NCI-H1694 treated with DMSO at 0.1 percent for 48 hours (cell line): ENCODE measurements around the gene UQCC5.

Experiments
- DNase-seq: peaks from one replicate; lab custom pipeline; 2025; lab: John Stamatoyannopoulos, UW

The UQCC5 gene, protein sequence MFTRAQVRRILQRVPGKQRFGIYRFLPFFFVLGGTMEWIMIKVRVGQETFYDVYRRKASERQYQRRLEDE

DNA sequence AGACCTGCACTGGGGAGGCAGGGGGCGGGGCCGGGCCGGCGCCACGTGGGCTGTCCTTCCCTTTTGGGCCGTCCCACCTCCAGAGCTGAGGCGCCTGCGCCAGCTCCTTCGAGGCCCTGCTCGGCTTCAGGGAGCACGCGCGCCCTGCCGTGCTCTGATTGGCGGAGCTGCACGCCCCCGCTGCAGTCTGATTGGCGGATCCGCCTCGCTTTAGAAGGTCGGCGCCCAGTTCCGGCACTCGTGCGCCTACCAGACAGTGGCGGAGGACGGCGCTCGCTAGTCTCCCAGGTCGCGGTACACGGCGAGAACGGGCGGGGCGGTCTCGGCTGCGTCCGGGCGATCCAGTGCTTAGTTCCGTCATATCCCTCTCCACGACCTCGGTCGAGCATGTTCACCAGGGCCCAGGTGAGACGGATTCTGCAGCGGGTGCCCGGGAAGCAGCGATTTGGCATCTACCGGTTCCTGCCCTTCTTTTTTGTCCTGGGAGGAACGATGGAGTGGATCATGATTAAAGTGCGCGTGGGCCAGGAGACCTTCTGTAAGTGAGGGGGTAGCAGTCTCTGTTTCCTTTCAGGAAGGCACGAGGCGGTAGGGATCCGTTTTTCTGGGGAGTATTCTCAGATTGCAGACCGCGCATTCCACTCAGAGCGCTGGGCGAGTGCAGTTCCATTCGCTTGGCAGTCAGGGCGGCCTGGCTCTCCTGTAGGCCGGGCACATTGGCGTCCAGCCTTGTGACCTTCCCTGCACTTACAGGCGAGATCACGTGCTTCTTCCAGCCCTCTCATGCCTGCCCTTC lies at the start of gene UQCC5:
UQCC5 (plus strand) TSS at position 237 of the 796 bp plus-strand sequence; CDS start at position 388, 151 bp downstream.
- peak; percentile 75 for DNase-seq

GRCh38 chr3:52487050-52487787 lies 49.2 kb upstream of the UQCC5 start:
- DNase-seq: no peak

DNA sequence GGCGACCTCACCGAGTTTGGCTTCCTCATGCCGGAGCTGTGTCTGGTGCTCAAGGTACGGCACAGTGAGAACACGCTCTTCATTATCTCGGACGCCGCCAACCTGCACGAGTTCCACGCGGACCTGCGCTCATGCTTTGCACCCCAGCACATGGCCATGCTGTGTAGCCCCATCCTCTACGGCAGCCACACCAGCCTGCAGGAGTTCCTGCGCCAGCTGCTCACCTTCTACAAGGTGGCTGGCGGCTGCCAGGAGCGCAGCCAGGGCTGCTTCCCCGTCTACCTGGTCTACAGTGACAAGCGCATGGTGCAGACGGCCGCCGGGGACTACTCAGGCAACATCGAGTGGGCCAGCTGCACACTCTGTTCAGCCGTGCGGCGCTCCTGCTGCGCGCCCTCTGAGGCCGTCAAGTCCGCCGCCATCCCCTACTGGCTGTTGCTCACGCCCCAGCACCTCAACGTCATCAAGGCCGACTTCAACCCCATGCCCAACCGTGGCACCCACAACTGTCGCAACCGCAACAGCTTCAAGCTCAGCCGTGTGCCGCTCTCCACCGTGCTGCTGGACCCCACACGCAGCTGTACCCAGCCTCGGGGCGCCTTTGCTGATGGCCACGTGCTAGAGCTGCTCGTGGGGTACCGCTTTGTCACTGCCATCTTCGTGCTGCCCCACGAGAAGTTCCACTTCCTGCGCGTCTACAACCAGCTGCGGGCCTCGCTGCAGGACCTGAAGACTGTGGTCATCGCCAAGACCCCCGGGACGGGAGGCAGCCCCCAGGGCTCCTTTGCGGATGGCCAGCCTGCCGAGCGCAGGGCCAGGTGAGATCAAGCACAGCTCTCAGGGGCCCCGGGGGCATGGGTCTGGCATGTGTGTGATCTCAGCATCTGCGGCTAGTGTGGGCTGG lies 48.4 kb upstream of the UQCC5 start:
- no peak for DNase-seq

DNA sequence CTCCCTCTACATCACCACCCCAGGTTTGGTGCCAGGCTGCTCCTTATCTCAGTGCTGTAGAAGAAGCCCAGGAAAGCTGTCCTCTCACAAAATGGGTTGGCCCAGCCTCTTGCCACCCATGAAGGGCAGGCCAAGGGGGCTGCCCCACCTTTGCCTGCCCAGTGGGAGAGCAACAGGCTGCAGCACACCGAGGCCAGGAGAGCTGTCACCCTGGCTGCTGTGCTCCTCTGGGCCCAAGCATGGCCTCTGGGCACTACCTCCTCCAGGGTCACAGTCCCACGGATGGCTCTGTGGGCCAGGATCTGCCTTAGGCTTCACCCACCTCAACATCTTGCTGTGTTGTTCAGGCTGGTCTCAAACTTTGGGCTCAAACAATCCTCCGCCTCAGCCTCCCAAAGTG lies 47.7 kb upstream of the UQCC5 start:
- DNase-seq: no peak

GRCh38 chr3:52489453-52489852 lies 47.0 kb upstream of the UQCC5 start:
- DNase-seq: no peak

DNA sequence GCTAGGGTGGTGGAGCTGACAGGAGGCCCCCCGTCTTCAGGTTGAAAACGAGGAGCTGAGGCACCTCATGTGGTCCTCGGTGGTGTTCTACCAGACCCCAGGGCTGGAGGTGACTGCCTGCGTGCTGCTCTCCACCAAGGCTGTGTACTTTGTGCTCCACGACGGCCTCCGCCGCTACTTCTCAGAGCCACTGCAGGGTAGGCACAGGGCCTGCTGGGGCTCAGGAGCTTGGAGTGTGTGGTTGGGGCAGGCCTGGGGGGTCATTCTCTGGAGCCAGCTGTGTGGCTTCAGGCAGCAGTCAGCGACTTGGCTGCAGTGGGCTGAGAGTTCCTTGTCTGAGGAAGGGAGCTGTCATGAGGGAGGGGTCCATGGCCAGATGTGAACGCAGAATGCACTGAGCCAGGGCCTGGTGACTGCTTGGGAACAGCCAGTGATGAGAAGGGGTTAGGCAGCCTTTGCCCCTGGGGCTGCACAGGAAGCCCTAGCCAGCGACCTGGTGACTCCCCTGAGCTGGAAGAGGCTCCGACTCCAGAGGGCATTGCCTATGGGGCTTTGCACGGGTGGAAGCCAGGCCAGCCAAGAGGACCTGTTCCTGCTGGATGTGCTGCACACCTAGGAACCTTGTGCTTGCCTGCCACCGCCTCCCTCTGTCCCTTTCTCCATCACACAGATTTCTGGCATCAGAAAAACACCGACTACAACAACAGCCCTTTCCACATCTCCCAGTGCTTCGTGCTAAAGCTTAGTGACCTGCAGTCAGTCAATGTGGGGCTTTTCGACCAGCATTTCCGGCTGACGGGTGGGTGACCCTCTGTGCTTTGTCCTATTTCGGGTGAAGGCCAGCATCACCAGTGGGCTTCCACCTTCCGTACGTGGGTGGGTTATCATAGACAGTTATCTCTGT lies 46.1 kb upstream of the UQCC5 start:
- no peak for DNase-seq

- no peak for DNase-seq
These were observed 45.4 kb upstream of the UQCC5 start for GRCh38 chr3:52490939-52491526.

DNA sequence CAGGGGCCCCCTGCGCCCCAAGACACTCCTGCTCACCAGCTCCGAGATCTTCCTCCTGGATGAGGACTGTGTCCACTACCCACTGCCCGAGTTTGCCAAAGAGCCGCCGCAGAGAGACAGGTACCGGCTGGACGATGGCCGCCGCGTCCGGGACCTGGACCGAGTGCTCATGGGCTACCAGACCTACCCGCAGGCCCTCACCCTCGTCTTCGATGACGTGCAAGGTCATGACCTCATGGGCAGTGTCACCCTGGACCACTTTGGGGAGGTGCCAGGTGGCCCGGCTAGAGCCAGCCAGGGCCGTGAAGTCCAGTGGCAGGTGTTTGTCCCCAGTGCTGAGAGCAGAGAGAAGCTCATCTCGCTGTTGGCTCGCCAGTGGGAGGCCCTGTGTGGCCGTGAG lies 44.3 kb upstream of the UQCC5 start:
- no peak for DNase-seq

- DNase-seq: no peak
These were observed 43.0 kb upstream of the UQCC5 start for GRCh38 chr3:52493232-52494017.

DNA sequence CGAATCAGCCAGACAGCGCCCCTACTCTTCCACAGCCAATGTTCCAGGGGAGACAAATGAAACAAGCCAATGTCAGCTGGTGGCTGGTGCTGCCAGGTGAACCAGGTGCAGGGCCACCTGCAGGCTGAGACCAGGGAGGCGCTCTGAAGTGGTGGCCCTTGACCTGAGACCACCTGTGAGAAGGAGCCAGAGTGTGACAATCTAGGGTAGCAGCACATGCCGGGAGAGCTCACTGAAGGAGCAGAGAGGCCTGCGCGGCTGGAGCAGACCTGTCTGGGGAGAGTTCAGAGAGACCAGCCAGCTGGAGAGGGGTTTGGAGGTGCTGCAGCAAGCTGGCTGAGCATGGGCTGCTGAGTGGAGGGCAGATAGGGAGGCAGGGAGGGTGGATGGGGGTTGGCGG lies 42.0 kb upstream of the UQCC5 start:
- no peak for DNase-seq

DNA sequence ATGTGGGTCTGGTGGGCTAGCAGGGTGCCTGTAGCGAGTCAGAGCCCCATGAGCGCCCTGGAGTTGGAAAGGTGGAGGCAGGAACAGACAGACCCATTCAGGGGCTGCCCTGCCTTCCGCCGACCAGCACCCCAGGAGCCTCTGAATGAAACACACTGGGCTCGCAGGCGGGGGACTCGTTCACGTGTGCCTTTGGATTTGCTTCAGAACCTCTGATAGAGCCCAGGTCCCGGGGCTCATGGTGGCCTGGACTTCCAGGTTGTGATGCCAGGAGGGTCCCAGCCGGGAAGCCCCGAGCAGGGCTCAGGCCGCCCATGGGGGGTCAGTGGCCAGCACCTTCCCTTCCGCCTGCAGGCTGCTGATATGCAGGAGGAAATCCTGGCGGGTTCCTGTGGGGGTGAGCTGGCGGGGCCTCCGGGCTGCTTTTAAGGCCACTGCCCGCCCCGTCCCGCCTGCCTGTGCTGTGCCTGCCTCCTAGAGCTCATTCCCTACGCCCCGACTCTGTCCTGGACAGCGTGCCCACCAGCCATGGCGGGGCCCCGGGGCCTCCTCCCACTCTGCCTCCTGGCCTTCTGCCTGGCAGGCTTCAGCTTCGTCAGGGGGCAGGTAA lies 41.4 kb upstream of the UQCC5 start, which contains the start of gene STAB1:
STAB1 (plus strand) TSS at position 453 of the 610 bp plus-strand sequence; CDS start at position 529, 76 bp downstream.
- DNase-seq: no peak

- DNase-seq: no peak
These were observed 40.4 kb upstream of the UQCC5 start for GRCh38 chr3:52495777-52496602.

DNA sequence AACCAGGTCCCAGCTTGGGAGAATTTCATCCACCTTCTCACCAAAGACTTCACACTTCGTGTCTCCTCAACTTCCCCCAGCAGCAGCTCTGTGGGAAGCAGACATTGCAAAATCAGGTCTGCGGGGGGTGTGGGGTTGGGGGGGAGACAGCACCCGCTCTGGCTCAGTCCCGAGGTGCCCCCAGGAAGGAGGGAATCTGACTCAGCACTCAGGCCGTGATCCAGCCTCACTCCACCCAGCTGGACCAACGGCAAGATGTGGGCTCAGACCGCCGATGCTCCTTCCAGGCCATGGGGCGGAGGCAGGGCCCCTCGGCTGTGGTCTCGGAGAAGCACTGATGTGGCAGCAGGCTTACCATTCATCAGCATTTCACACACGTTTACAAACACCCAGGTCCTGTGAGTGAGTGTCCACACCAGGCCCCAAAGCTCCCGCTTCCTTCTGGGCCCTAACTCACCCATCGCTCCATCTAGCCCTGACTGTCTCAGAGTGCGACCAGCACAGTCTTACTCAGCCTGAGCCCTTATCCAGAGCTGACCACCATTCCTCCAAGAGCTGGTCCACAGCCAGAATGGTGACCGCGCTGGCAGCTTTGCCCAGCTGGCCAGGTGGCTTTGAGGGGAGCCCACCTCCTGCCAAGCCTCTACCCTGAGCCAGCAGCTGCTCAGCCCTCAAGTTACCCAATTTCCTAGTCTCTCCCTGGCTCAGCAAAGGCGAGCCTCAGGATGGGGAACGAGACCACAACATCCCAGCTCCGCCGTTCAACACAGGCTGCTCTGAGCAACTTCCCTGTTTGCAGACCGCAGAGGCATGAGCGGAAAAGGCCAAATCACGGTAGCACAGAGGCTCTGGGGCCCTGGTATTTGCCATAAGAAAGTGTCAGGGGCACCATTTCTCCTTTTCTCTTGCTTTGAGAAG lies 38.0 kb upstream of the UQCC5 start:
- DNase-seq: no peak

DNA sequence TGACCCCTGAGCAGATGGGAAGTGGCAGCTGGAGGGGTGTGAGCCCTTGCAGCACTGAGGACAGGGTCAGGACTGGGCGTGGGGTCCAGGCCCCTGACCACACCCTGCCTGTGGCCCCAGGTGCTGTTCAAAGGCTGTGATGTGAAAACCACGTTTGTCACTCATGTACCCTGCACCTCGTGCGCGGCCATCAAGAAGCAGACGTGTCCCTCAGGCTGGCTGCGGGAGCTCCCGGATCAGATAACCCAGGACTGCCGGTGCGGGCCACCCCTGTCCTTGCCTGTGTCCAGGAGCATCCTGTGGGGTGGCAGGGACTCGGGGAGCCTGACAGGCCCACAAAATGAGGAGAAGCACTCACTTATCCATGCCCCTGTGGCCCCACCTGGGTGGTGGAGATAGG lies 35.4 kb upstream of the UQCC5 start:
- DNase-seq: no peak

DNA sequence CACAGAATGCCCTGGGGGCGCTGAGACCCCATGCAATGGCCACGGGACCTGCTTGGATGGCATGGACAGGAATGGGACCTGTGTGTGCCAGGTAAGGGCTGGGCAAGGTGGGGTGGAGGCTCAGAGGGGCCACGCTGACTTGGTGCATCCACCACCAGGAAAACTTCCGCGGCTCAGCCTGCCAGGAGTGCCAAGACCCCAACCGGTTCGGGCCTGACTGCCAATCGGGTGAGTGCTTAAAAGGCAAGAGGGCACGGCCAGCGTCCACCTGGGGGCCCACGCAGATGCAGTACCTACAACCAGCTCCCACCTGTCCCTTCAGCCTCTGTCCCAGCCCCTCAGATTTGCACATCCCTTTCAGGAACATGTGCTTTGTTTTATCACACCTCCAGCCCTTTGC lies 34.4 kb upstream of the UQCC5 start:
- DNase-seq: no peak

- no peak for DNase-seq
These were observed 33.5 kb upstream of the UQCC5 start for GRCh38 chr3:52502808-52503350.

GRCh38 chr3:52503788-52504424 lies 32.5 kb upstream of the UQCC5 start:
- DNase-seq: no peak
